IPS-15b (cell line): ENCODE data around the gene ZFYVE28.

Experiments
- H3K27me3 ChIP-seq: one replicate; pipeline ENCODE4 v1.6.1; 2013; ENCODE audit warnings: low read length; ENCODE audit not compliant: control insufficient read depth, insufficient read depth
- H3K36me3 ChIP-seq: one replicate; pipeline ENCODE4 v1.6.1; 2013; ENCODE audit warnings: low read length; ENCODE audit not compliant: control insufficient read depth, insufficient read depth
- H3K4me1 ChIP-seq: one replicate; pipeline ENCODE4 v1.6.1; 2013; ENCODE audit warnings: mild to moderate bottlenecking, low read length; ENCODE audit not compliant: control insufficient read depth, insufficient read depth
- H3K4me3 ChIP-seq: one replicate; pipeline ENCODE4 v1.5.1; 2013; ENCODE audit warnings: low read depth, low read length
- H3K9ac ChIP-seq: one replicate; pipeline ENCODE4 v1.6.1; 2013; ENCODE audit warnings: low read depth, mild to moderate bottlenecking, low read length
- H3K9me3 ChIP-seq: one replicate; pipeline ENCODE4 v1.6.1; 2013; ENCODE audit warnings: mild to moderate bottlenecking, low read length; ENCODE audit not compliant: control insufficient read depth, insufficient read depth

The ZFYVE28 gene

GRCh38 chr4:2301225-2301642, 117.2 kb downstream of the ZFYVE28 start:
- no peaks in the 10 kb centered on the region for H3K9me3 ChIP-seq
- no peak overlapping the region for H3K9ac ChIP-seq
- H3K4me3 ChIP-seq: no peak overlapping the region
- no peaks in the 10 kb centered on the region for H3K4me1 ChIP-seq
- no peaks in the 10 kb centered on the region for H3K36me3 ChIP-seq
- no peaks in the 10 kb centered on the region for H3K27me3 ChIP-seq

- no peaks in the 10 kb centered on the region for H3K36me3 ChIP-seq
- no peaks in the 10 kb centered on the region for H3K9me3 ChIP-seq
- H3K27me3 ChIP-seq: no peaks in the 10 kb centered on the region
- no peak overlapping the region for H3K4me3 ChIP-seq
- H3K4me1 ChIP-seq: no peaks in the 10 kb centered on the region
- H3K9ac ChIP-seq: no peak overlapping the region
Observed at GRCh38 chr4:2300431-2301224, 117.8 kb downstream of the ZFYVE28 start.

GRCh38 chr4:2299794-2300193, 118.7 kb downstream of the ZFYVE28 start:
- no peaks in the 10 kb centered on the region for H3K9me3 ChIP-seq
- H3K27me3 ChIP-seq: no peaks in the 10 kb centered on the region
- H3K4me1 ChIP-seq: no peaks in the 10 kb centered on the region
- H3K9ac ChIP-seq: no peak overlapping the region
- H3K36me3 ChIP-seq: no peaks in the 10 kb centered on the region
- no peak overlapping the region for H3K4me3 ChIP-seq

- H3K27me3 ChIP-seq: no peaks in the 10 kb centered on the region
- H3K4me3 ChIP-seq: no peak overlapping the region
Observed at GRCh38 chr4:2298532-2298991, 119.9 kb downstream of the ZFYVE28 start.

GRCh38 chr4:2297606-2298531, 120.6 kb downstream of the ZFYVE28 start:
- Histone ChIP-seq H3K4me1 (no peaks in the 10 kb centered on the region), H3K4me3 (no peak overlapping the region), H3K9ac (no peak overlapping the region), H3K27me3 (no peaks in the 10 kb centered on the region), H3K36me3 (no peaks in the 10 kb centered on the region), H3K9me3 (no peaks in the 10 kb centered on the region)

More at GRCh38 chr4:2298532-2298991, 119.9 kb downstream of the ZFYVE28 start:
- no peak overlapping the region for H3K9ac ChIP-seq
- no peaks in the 10 kb centered on the region for H3K4me1 ChIP-seq
- no peaks in the 10 kb centered on the region for H3K36me3 ChIP-seq
- no peaks in the 10 kb centered on the region for H3K9me3 ChIP-seq

- H3K36me3 ChIP-seq: no peaks in the 10 kb centered on the region
- no peaks in the 10 kb centered on the region for H3K4me1 ChIP-seq
- no peak overlapping the region for H3K4me3 ChIP-seq
- no peaks in the 10 kb centered on the region for H3K9me3 ChIP-seq
- no peak overlapping the region for H3K9ac ChIP-seq
- no peaks in the 10 kb centered on the region for H3K27me3 ChIP-seq
Observed at GRCh38 chr4:2296631-2297601, 121.5 kb downstream of the ZFYVE28 start.

GRCh38 chr4:2295900-2296442, 122.5 kb downstream of the ZFYVE28 start:
- Histone ChIP-seq H3K27me3 (no peaks in the 10 kb centered on the region), H3K9me3 (no peaks in the 10 kb centered on the region), H3K9ac (no peak overlapping the region), H3K4me1 (no peaks in the 10 kb centered on the region), H3K4me3 (no peak overlapping the region), H3K36me3 (no peaks in the 10 kb centered on the region)

- Histone ChIP-seq H3K4me1 (no peaks in the 10 kb centered on the region), H3K27me3 (no peaks in the 10 kb centered on the region)
Observed at GRCh38 chr4:2295500-2295899, 122.9 kb downstream of the ZFYVE28 start.

GRCh38 chr4:2292646-2293108, 125.8 kb downstream of the ZFYVE28 start:
- Histone ChIP-seq H3K9ac (no peak overlapping the region), H3K4me1 (no peaks in the 10 kb centered on the region), H3K36me3 (no peaks in the 10 kb centered on the region), H3K27me3 (no peaks in the 10 kb centered on the region), H3K4me3 (no peak overlapping the region), H3K9me3 (no peaks in the 10 kb centered on the region)

More at GRCh38 chr4:2295500-2295899, 122.9 kb downstream of the ZFYVE28 start:
- Histone ChIP-seq H3K9me3 (no peaks in the 10 kb centered on the region), H3K4me3 (no peak overlapping the region), H3K9ac (no peak overlapping the region), H3K36me3 (no peaks in the 10 kb centered on the region)

GRCh38 chr4:2291705-2292645, 126.5 kb downstream of the ZFYVE28 start:
- H3K9me3 ChIP-seq: no peaks in the 10 kb centered on the region
- H3K36me3 ChIP-seq: no peaks in the 10 kb centered on the region
- H3K27me3 ChIP-seq: no peaks in the 10 kb centered on the region
- no peak overlapping the region for H3K4me3 ChIP-seq
- H3K9ac ChIP-seq: no peak overlapping the region
- H3K4me1 ChIP-seq: no peaks in the 10 kb centered on the region
